PC-3 (cell line): ENCODE results near the gene AKAP6. TPM values are rescaled to one million over a fixed set of nuclear protein-coding genes. Genes with fewer than 3 reads are reported as not detected.

Experiments used
- ATAC-seq: fragments of 200-7000 bp; cut with Tn5 transposase; 2 replicates; pipeline ENCODE4 v1.9.1; 2020; ENCODE audit warnings: mild to moderate bottlenecking, moderate library complexity
- BruUV-seq: library from RNA; stranded (reverse); fragments of 400-500 nt; replicated peaks from 2 replicates; lab custom pipeline; 2021; lab: Mats Ljungman, UMichigan
- CTCF ChIA-PET: fragments of 300-600 bp; sonication (Branson Sonifier 250); formaldehyde crosslinking; loops from one replicate; lab custom pipeline; 2022; ENCODE audit warnings: antibody characterized with exemption; lab: Charles Lee
- POLR2A ChIA-PET: fragments of 300-600 bp; sonication (Branson Sonifier 250); formaldehyde crosslinking; loops from one replicate; lab custom pipeline; 2022; ENCODE audit warnings: antibody characterized with exemption; ENCODE audit not compliant: unreplicated experiment; lab: Charles Lee
- DNase-seq: peaks from one replicate; pipeline ENCODE4 v3.0.0-alpha.2; 2015
- H2AFZ ChIP-seq: fragments of 300-600 bp; sonication (generic); 2 replicates; pipeline ENCODE4 v1.6.0; 2016; ENCODE audit warnings: antibody characterized with exemption, low read length
- H3F3A ChIP-seq: fragments of 300-600 bp; sonication (generic); one replicate; pipeline ENCODE4 v1.6.0; 2017; ENCODE audit warnings: antibody characterized with exemption, low read length, control low read depth, mild to moderate bottlenecking; ENCODE audit not compliant: unreplicated experiment
- H3K27ac ChIP-seq: fragments of 300-600 bp; sonication (generic); 2 replicates; pipeline ENCODE4 v1.5.1; 2016; ENCODE audit warnings: mild to moderate bottlenecking, low read length
- H3K27me3 ChIP-seq: fragments of 300-600 bp; sonication (generic); 2 replicates; pipeline ENCODE4 v1.6.1; 2016; ENCODE audit warnings: low read length, mixed read lengths
- H3K36me3 ChIP-seq: fragments of 300-600 bp; sonication (generic); 2 replicates; pipeline ENCODE4 v1.6.1; 2016; ENCODE audit warnings: low read depth, mixed run types, low read length, mixed read lengths
- H3K4me1 ChIP-seq: fragments of 300-600 bp; sonication (generic); 2 replicates; pipeline ENCODE4 v1.5.1; 2016; ENCODE audit warnings: low read length; ENCODE audit not compliant: insufficient read depth
- H3K4me2 ChIP-seq: fragments of 300-600 bp; sonication (generic); 2 replicates; pipeline ENCODE4 v1.6.0; 2016; ENCODE audit warnings: low read length
- H3K4me3 ChIP-seq: fragments of 300-600 bp; sonication (generic); 2 replicates; pipeline ENCODE4 v1.5.1; 2016; ENCODE audit warnings: mild to moderate bottlenecking, low read length, mixed read lengths
- H3K79me2 ChIP-seq: fragments of 300-600 bp; sonication (generic); 2 replicates; pipeline ENCODE4 v1.6.1; 2017; ENCODE audit warnings: low read length, mixed read lengths
- H3K9ac ChIP-seq: fragments of 300-600 bp; sonication (generic); 2 replicates; pipeline ENCODE4 v1.6.0; 2016; ENCODE audit warnings: mild to moderate bottlenecking, low read length
- H3K9me2 ChIP-seq: fragments of 300-600 bp; sonication (generic); replicated peaks from 2 replicates; pipeline ENCODE4 v1.6.1; 2016; ENCODE audit warnings: mixed run types, low read length, mixed read lengths
- H3K9me3 ChIP-seq: fragments of 300-600 bp; sonication (generic); 2 replicates; pipeline ENCODE4 v1.6.1; 2016; ENCODE audit warnings: low read length, mixed read lengths
- H4K20me1 ChIP-seq: fragments of 300-600 bp; sonication (generic); 2 replicates; pipeline ENCODE4 v1.6.1; 2016; ENCODE audit warnings: low read length, mixed read lengths
- CTCF ChIP-seq: fragments of 300-600 bp; sonication (generic); conservative IDR thresholded peaks from 2 replicates; pipeline ENCODE4 v1.5.1; 2017; ENCODE audit warnings: antibody characterized with exemption, low read depth, mild to moderate bottlenecking, low read length
- EZH2 ChIP-seq: fragments of 300-600 bp; sonication (generic); IDR thresholded peaks from one replicate; pipeline ENCODE4 v1.6.1; 2017; ENCODE audit warnings: antibody characterized with exemption, mild to moderate bottlenecking, low read length; ENCODE audit not compliant: unreplicated experiment
- EZH2phosphoT487 ChIP-seq: fragments of 300-600 bp; sonication (generic); IDR thresholded peaks from 2 replicates; pipeline ENCODE4 v1.6.1; 2018; ENCODE audit warnings: mild to moderate bottlenecking, antibody characterized with exemption, low read length, borderline replicate concordance
- intact Hi-C: fragments of 100-400 bp; cut with micrococcal nuclease; formaldehyde crosslinking; loops from 2 replicates; pipeline ENCODE4 v1.9.0; 2023
- total RNA-seq: library from RNA; depleted of rRNA; stranded (reverse); fragments of >200 nt; gene quantifications from 2 replicates; pipeline ENCODE4 v1.2.3, GENCODE V29; 2014

AKAP6 gene
- total RNA-seq, 1 experiment from 2014 or later, result 1.5 TPM

- no peak overlapping the region for H3K4me3 ChIP-seq
- peaks cover 6% of the 10 kb centered on the region for H3K4me1 ChIP-seq
- no peak overlapping the region for H3K4me2 ChIP-seq
- H2AFZ ChIP-seq, result no peak overlapping the region
- H3K9ac ChIP-seq, result no peak overlapping the region
- POLR2A ChIA-PET, result interaction anchor here (0.7 kb wide), 1 partner anchor 35 kb away, joined by 3 read pairs; no protein-coding TSS in a partner anchor
- H3K9me2 ChIP-seq, result no peaks in the 10 kb centered on the region
- no peaks in the 10 kb centered on the region for H3K36me3 ChIP-seq
- H4K20me1 ChIP-seq, result no peaks in the 10 kb centered on the region
- no peaks in the 10 kb centered on the region for H3K79me2 ChIP-seq
- intact Hi-C loops, result no loop called here
- ATAC-seq, result no peak
- no TSS peak for BruUV-seq
- no peaks in the 10 kb centered on the region for H3K9me3 ChIP-seq
- DNase-seq, result no peak
- H3F3A ChIP-seq, result no peaks in the 10 kb centered on the region
- TF ChIP-seq EZH2, result no peak
- no peak overlapping the region for H3K27ac ChIP-seq
- no peaks in the 10 kb centered on the region for H3K27me3 ChIP-seq
- CTCF ChIA-PET, result no interaction called here
These were observed 354.6 kb downstream of the AKAP6 start for GRCh38 chr14:32683679-32684078.

GRCh38 chr14:32688941-32689340 is 359.8 kb downstream of the AKAP6 start:
- Histone ChIP-seq H3K9me3 (no peaks in the 10 kb centered on the region), H3K4me1 (peaks cover 15% of the 10 kb centered on the region), H4K20me1 (no peaks in the 10 kb centered on the region), H3K9ac (no peak overlapping the region), H3K79me2 (no peaks in the 10 kb centered on the region), H3K27ac (no peak overlapping the region), H3K4me2 (no peak overlapping the region), H3K9me2 (no peaks in the 10 kb centered on the region), H3K4me3 (no peak overlapping the region), H2AFZ (no peak overlapping the region), H3F3A (no peaks in the 10 kb centered on the region), H3K27me3 (no peaks in the 10 kb centered on the region), H3K36me3 (no peaks in the 10 kb centered on the region)
- ATAC-seq (no peak), DNase-seq (no peak)
- POLR2A ChIA-PET, result no interaction called here
- intact Hi-C loops, result no loop called here
- TF ChIP-seq CTCF (no peak), EZH2phosphoT487 (no peak), EZH2 (no peak)
- CTCF ChIA-PET, result no interaction called here
- no TSS peak for BruUV-seq

GRCh38 chr14:32692441-32692840 is 363.3 kb downstream of the AKAP6 start:
- Histone ChIP-seq H3K36me3 (no peaks in the 10 kb centered on the region), H3K4me2 (peak overlapping the region; percentile 82), H3K9me2 (no peaks in the 10 kb centered on the region), H3K27me3 (no peaks in the 10 kb centered on the region), H3K4me3 (no peak overlapping the region; the same call in 1 of the 2 replicates), H3K79me2 (no peaks in the 10 kb centered on the region), H2AFZ (no peak overlapping the region), H3K27ac (peak overlapping the region; percentile 94), H3K4me1 (peaks cover 30% of the 10 kb centered on the region), H3K9me3 (no peaks in the 10 kb centered on the region), H4K20me1 (no peaks in the 10 kb centered on the region), H3F3A (no peaks in the 10 kb centered on the region), H3K9ac (no peak overlapping the region)
- ATAC-seq, result no peak
- TF ChIP-seq CTCF, result no peak
- TF ChIP-seq EZH2, result no peak
- no peak for TF ChIP-seq EZH2phosphoT487
- intact Hi-C loops, result loop anchor here (5.0 kb wide), 1 partner anchor 80 kb away; no protein-coding TSS in a partner anchor
- POLR2A ChIA-PET, result no interaction called here
- CTCF ChIA-PET, result no interaction called here
- BruUV-seq, result no TSS peak
- DNase-seq, result no peak
